GM12875 (cell line): ENCODE results near the gene BMP6.

Source experiments
- H3K4me3 ChIP-seq: one replicate; pipeline ENCODE4 v1.5.1; 2011; ENCODE audit warnings: low read depth, low read length, control low read depth
- TF ChIP-seq, protein P1 (sequence below): IDR thresholded peaks from 2 replicates; pipeline ENCODE4 v1.5.1; 2011; ENCODE audit warnings: low read depth, mild to moderate bottlenecking, control low read depth, inconsistent platforms, low read length, moderate library complexity, borderline replicate concordance; ENCODE audit not compliant: insufficient read depth

The BMP6 gene

DNA sequence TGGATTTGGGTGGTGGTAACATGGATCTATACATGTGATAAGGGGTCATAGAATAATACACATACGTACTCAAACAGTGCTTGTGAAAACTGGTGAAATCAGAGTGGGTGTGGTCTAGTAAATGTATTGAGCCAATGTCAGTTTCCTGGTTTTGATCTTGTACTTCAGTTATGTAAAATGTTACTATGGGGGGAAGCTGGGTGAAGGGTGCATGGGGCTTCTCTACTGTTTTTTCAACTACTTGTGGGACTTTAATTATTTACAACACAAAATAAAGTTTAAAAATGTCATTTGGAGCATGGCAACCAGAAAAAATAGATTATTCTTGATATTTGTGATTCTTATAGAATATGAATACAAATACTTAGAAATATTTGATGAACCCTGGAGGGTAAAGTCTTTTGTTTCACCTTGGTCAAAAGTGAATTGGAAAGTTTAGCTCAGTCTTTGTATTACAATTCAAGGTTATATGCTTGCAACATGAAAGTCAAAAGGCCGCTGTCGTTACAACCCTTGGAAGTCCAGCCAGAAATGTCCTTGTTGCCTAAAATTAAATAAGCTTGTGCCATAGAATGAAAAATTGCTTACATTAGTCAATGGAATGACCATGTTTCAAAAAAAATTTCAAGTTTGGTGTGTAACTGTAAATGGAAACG, 110.6 kb downstream of the BMP6 start:
- TF ChIP-seq, protein P1, sequence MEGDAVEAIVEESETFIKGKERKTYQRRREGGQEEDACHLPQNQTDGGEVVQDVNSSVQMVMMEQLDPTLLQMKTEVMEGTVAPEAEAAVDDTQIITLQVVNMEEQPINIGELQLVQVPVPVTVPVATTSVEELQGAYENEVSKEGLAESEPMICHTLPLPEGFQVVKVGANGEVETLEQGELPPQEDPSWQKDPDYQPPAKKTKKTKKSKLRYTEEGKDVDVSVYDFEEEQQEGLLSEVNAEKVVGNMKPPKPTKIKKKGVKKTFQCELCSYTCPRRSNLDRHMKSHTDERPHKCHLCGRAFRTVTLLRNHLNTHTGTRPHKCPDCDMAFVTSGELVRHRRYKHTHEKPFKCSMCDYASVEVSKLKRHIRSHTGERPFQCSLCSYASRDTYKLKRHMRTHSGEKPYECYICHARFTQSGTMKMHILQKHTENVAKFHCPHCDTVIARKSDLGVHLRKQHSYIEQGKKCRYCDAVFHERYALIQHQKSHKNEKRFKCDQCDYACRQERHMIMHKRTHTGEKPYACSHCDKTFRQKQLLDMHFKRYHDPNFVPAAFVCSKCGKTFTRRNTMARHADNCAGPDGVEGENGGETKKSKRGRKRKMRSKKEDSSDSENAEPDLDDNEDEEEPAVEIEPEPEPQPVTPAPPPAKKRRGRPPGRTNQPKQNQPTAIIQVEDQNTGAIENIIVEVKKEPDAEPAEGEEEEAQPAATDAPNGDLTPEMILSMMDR = no peak
- no peak overlapping the region for H3K4me3 ChIP-seq

DNA sequence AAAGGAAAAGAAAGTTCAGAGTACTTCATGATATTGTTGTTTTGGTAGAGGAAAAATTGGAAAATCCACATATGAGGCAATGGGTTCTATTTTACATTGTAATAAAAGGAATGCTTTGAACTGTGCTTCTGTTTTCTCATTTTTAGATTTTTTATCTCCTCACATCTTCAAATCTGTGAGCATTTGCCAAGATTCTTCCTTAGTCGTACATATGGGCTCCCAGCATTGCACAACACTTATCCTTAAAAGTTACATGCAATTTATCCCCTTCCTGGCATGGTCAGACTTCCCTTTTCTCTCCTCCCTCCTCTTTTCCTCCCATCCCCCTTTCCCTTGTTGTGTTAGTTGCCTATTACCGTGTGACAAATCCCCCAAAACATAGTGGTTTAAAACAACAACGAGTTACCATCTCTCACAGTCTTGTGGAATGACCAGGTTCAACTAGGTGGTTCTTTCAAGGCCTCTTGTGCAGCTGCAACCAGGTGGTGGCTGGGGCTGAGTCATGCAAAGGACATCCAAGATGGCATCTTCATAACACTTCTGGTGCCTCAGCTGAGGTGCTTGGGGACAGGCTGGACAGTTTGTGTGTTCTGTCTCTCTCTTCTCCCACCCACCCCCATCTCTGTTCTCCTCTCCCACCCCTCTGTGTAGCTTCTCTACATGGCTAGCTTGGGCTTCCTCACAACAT, 116.0 kb downstream of the BMP6 start:
- TF ChIP-seq, protein P1 = no peak

DNA sequence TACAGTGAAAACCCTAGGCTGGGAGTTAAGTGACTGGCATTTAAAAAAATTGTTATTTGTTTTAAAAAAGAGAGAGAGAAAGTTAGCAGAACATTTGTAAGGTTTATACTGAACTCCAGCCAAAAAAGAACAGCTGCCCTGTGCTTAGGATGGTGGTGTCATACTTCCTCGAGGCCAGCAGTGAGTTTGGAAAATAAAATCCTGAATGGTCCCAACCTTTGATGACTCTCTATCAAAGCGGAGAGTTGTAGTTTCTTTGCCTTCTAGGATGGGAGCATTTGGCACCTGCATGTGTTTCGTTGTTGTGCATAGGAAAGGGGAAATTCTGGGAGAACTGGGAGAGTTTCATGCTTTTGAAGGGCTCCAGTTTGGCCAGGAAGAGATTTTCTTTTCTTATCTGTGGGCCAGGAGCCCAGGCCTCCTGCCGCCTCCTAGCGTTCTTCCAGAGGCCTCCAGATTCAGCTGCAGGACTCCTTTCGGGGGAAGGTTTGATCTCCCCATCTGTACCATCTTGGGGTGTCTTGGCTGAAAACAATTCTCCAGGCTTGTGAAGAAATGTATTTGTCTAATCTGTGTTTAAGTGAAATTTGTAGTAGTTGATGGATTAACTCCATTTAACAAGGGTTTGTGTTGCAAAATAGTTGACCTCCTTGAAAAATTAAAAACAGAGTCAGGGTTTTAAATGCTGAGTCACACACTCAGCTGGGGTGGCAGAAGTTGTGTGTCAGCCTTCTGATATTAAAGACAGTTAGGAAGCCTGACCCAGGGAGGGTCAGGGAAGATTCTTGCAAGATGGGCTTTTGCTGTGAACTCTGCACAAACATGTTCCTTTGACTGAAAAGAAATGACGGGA, 121.3 kb downstream of the BMP6 start:
- TF ChIP-seq, protein P1 = no peak
- H3K4me3 ChIP-seq = no peak overlapping the region

More for the DNA sequence above, 116.0 kb downstream of the BMP6 start:
- no peak overlapping the region for H3K4me3 ChIP-seq

DNA sequence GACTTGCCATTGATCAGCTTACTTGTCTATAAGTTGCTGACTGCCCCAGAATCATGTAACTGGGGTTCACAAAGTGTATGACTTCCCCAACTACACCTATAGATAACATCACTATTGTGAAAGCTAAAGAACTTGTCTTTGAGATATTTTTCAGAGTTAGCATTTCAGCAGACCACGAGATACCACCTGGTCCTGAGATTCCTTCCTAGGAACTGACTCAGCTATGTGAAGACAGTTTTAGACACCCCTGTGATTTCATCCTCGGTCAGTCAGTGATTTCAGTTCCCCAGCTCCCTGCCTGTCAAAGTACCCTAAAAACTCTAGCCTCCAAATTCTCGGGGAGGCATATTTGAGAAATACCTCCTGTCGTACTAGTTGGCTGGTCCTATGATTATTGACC, 122.3 kb downstream of the BMP6 start:
- no peak overlapping the region for H3K4me3 ChIP-seq
- TF ChIP-seq, protein P1 = no peak

DNA sequence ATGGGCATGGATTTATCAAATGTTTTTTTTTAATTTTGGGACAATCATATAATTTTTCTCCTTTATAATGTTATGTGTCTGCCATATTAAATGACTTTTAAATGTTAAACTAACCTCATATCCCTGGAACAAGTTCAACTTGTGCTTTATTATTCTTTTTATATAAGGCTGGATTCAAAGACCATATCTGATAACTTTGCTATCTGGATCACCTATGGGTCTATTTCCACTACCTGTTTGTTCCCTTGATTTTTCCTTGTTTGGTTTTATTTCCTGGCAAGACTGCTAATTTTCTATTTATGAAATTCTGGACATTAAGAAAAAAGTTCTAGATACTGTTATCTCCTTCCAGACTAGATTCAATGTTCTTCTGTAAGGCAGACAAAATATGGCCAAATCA, 125.9 kb downstream of the BMP6 start:
- H3K4me3 ChIP-seq = no peak overlapping the region
- TF ChIP-seq, protein P1 = no peak

DNA sequence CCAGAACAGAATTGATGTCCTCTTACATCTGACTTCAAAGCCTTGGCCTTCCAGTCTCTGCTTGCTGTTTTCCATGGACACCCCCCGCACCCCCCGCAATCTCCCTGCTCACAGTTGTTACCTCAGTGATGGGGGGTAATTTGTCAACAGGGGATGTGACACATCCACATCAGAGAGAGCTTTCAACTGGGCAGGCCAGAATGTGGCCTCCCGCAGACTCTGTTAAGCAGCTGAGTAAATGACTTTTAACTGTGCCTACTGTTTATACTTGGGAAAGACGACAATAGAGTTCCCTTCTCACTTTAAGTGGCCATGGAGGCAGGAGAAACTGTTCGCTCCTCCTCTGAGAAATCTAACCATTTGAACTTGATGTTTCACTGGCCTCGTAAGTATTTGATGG, 133.7 kb downstream of the BMP6 start:
- H3K4me3 ChIP-seq = no peak overlapping the region
- TF ChIP-seq, protein P1 = no peak
